Ishikawa (cell line): ENCODE results near the gene CCDC150.

Experiments
- CEBPB ChIP-seq: IDR thresholded peaks from 2 replicates; pipeline ENCODE4 v1.6.1; 2012
- CREB1 ChIP-seq: IDR thresholded peaks from 2 replicates; pipeline ENCODE4 v1.6.1; 2012; ENCODE audit warnings: low read depth
- EGR1 ChIP-seq: IDR thresholded peaks from 2 replicates; pipeline ENCODE4 v1.6.1; 2012
- EP300 ChIP-seq: IDR thresholded peaks from 2 replicates; pipeline ENCODE4 v1.6.1; 2012; ENCODE audit warnings: borderline replicate concordance
- FOXM1 ChIP-seq: IDR thresholded peaks from 2 replicates; pipeline ENCODE4 v1.6.1; 2012; ENCODE audit warnings: low read depth, borderline replicate concordance
- NFIC ChIP-seq: IDR thresholded peaks from 2 replicates; pipeline ENCODE4 v1.6.1; 2012
- RAD21 ChIP-seq: IDR thresholded peaks from 2 replicates; pipeline ENCODE4 v1.6.1; 2012; ENCODE audit warnings: low read depth
- TAF1 ChIP-seq: IDR thresholded peaks from 2 replicates; pipeline ENCODE4 v1.6.1; 2012; ENCODE audit warnings: low read depth, mild to moderate bottlenecking
- TCF12 ChIP-seq: IDR thresholded peaks from 2 replicates; pipeline ENCODE4 v1.6.1; 2012; ENCODE audit warnings: low read depth
- TEAD4 ChIP-seq: IDR thresholded peaks from 2 replicates; pipeline ENCODE4 v1.6.1; 2012
- YY1 ChIP-seq: IDR thresholded peaks from 2 replicates; pipeline ENCODE4 v1.6.1; 2012; ENCODE audit warnings: low read depth
- ZBTB7A ChIP-seq: IDR thresholded peaks from 2 replicates; pipeline ENCODE4 v1.6.1; 2012; ENCODE audit warnings: low read depth
- TF ChIP-seq, protein P1 (sequence below): IDR thresholded peaks from 2 replicates; pipeline ENCODE4 v1.6.1; 2012
- TF ChIP-seq, protein P2 (sequence below): IDR thresholded peaks from 2 replicates; pipeline ENCODE4 v1.6.1; 2012; ENCODE audit warnings: low read depth, mild to moderate bottlenecking
- TF ChIP-seq, protein P3 (sequence below): IDR thresholded peaks from 2 replicates; pipeline ENCODE4 v1.6.1; 2012

The CCDC150 gene

DNA sequence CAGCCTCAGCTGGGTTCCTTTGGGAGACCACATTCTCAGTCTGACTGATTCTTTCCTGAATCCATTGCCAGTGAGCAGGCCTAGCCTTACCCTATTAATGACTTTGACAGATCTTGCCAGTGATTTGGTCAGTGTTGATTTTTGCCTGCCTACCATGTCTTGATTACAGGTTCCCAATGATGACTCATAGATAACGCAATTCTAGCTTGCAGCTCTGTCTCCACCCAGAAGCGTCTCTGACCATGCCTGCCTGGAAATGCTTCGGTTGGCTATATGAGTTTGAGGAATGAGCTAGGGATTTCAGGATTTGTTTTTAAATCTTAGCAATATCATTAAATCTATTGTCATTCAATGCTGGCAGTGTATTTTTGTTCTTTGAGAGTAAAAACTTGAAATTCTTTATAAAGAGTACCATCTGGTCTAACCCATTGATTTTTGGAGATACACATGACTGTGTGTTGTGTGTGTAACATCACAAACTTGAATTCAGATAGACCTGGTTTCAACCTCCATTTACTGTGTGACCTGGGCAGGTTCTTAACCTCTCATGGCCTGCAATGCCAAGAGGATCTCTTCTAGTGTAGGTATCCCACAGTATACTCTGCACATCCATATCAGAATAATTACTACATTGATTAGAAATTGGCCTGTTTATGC lies 57.0 kb downstream of the CCDC150 start:
- TF ChIP-seq, protein P1, sequence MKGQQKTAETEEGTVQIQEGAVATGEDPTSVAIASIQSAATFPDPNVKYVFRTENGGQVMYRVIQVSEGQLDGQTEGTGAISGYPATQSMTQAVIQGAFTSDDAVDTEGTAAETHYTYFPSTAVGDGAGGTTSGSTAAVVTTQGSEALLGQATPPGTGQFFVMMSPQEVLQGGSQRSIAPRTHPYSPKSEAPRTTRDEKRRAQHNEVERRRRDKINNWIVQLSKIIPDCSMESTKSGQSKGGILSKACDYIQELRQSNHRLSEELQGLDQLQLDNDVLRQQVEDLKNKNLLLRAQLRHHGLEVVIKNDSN: no peak
- TF ChIP-seq CREB1 (no peak), EP300 (no peak), FOXM1 (no peak), TCF12 (no peak), RAD21 (no peak), ZBTB7A (no peak), EGR1 (no peak), NFIC (no peak), YY1 (no peak), TEAD4 (no peak), CEBPB (no peak; the same call in 1 of the 2 replicates), TAF1 (no peak)
- TF ChIP-seq, protein P2, sequence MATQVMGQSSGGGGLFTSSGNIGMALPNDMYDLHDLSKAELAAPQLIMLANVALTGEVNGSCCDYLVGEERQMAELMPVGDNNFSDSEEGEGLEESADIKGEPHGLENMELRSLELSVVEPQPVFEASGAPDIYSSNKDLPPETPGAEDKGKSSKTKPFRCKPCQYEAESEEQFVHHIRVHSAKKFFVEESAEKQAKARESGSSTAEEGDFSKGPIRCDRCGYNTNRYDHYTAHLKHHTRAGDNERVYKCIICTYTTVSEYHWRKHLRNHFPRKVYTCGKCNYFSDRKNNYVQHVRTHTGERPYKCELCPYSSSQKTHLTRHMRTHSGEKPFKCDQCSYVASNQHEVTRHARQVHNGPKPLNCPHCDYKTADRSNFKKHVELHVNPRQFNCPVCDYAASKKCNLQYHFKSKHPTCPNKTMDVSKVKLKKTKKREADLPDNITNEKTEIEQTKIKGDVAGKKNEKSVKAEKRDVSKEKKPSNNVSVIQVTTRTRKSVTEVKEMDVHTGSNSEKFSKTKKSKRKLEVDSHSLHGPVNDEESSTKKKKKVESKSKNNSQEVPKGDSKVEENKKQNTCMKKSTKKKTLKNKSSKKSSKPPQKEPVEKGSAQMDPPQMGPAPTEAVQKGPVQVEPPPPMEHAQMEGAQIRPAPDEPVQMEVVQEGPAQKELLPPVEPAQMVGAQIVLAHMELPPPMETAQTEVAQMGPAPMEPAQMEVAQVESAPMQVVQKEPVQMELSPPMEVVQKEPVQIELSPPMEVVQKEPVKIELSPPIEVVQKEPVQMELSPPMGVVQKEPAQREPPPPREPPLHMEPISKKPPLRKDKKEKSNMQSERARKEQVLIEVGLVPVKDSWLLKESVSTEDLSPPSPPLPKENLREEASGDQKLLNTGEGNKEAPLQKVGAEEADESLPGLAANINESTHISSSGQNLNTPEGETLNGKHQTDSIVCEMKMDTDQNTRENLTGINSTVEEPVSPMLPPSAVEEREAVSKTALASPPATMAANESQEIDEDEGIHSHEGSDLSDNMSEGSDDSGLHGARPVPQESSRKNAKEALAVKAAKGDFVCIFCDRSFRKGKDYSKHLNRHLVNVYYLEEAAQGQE: no peak
- TF ChIP-seq, protein P3, sequence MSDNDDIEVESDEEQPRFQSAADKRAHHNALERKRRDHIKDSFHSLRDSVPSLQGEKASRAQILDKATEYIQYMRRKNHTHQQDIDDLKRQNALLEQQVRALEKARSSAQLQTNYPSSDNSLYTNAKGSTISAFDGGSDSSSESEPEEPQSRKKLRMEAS: no peak

DNA sequence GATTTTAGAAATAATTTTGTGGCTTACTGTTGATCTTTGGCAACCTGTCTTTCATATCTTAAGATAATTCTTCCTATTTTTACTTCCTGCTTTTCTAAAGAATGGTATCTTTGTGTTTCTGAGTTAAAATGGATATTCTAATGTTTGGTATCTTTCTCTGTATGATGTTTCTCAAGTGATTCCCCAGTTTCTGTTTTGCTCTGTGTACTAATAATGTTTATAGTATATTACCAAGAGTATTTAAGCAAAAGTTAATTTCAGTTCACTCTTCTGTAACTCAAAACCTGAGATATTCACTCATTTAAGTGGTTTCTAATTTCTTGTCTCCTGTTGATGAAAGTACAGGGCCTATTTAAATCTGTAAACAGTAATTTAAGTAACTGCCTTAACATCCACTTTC lies 58.3 kb downstream of the CCDC150 start:
- TF ChIP-seq TAF1 (no peak), EP300 (no peak), EGR1 (no peak), TEAD4 (no peak), CEBPB (no peak), FOXM1 (no peak), RAD21 (no peak), ZBTB7A (no peak), CREB1 (no peak)
- TF ChIP-seq, protein P3: no peak
- TF ChIP-seq, protein P2: no peak
- TF ChIP-seq, protein P1: no peak

DNA sequence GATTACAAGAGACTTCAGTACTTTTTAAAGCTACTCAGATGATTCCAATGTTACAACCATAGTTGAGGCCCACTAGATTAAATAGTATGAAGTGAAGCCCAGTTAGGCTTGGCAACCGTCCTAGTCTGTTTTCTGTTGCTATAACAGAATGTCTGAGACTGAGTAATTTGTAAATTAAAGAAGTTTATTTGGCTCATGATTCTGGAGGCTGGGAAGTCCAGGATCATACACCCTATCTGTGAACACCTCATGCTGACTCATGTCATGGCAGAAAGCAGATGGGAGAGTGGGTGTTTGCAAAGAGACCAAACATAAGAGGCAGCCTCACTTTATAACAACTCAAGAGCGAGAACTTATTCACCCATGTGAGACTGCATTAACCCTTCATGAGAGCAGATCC lies 63.1 kb downstream of the CCDC150 start:
- TF ChIP-seq CREB1 (no peak), FOXM1 (no peak), EP300 (no peak), EGR1 (no peak)
- TF ChIP-seq, protein P2: no peak
- TF ChIP-seq, protein P1: no peak

DNA sequence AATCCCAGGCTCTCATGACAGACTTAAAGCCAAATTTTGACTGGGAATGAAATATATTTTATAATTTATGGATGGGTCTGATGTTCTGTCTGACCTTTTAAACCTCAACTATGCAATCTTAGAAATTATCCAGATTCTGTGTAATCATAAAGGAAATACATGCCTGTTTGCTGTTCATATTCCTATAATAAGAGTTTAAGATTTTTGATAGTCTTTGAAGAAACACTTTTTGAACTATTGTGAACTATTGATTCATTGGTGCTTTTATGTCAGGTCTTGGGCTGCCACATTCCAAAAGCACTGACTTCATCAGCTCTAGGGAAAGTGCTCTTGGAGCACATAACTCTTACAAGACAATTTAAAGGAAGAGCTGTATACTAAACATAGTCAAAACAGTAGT lies 64.2 kb downstream of the CCDC150 start:
- TF ChIP-seq TAF1 (no peak), TCF12 (no peak), EP300 (no peak), CEBPB (no peak), TEAD4 (no peak), CREB1 (no peak), YY1 (no peak), RAD21 (no peak), ZBTB7A (no peak), NFIC (no peak)
- TF ChIP-seq, protein P2: no peak
